ENCODE data around the gene TRDN.

DNA sequence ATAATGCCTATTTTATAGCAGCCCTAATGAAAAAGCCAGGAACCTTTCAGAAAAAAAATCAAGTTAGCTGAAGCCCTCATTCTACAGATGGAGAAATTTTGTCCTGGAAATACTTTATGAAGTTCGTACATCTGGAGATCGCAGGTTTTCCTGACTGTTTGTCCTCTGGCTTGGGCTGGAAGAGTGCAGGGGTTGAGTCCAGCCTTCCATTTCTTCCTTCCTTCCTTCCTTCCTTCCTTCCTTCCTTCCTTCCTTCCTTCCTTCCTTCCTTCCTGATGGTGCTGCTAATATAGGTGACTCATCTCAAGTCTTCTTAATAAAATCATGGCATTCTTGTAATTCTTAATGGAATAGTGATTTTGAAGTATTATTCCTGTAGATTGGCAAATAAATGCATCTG lies 413.3 kb downstream of the TRDN start:
- TF ChIP-seq, protein P1, sequence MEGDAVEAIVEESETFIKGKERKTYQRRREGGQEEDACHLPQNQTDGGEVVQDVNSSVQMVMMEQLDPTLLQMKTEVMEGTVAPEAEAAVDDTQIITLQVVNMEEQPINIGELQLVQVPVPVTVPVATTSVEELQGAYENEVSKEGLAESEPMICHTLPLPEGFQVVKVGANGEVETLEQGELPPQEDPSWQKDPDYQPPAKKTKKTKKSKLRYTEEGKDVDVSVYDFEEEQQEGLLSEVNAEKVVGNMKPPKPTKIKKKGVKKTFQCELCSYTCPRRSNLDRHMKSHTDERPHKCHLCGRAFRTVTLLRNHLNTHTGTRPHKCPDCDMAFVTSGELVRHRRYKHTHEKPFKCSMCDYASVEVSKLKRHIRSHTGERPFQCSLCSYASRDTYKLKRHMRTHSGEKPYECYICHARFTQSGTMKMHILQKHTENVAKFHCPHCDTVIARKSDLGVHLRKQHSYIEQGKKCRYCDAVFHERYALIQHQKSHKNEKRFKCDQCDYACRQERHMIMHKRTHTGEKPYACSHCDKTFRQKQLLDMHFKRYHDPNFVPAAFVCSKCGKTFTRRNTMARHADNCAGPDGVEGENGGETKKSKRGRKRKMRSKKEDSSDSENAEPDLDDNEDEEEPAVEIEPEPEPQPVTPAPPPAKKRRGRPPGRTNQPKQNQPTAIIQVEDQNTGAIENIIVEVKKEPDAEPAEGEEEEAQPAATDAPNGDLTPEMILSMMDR (conservative IDR thresholded peaks at IDR 0.05 in 1 of 2, IDR thresholded peaks at IDR 0.05 in 1 of 2; ENCODE audit: extremely low read depth in 1 of 2, insufficient read depth in 1 of 2, low read depth in 1 of 2, low read length in 2 of 2) = no peak
- no peak for TF ChIP-seq EZH2 (IDR thresholded peaks at IDR 0.05; ENCODE audit: borderline replicate concordance, low read length)

Measured in mammary epithelial cell (primary cell).